ENCODE data around the gene ASCC2. TPM values are rescaled to one million over a fixed set of nuclear protein-coding genes. Genes with fewer than 3 reads are reported as not detected.
"Not testable (repeated sequence)": the region's sequence is repeated elsewhere in the genome, so short reads cannot be mapped to it uniquely, and the experiment has no call there.

The ASCC2 gene
- total RNA-seq, 1 experiment from 2014 or later, result 15.4 TPM

DNA sequence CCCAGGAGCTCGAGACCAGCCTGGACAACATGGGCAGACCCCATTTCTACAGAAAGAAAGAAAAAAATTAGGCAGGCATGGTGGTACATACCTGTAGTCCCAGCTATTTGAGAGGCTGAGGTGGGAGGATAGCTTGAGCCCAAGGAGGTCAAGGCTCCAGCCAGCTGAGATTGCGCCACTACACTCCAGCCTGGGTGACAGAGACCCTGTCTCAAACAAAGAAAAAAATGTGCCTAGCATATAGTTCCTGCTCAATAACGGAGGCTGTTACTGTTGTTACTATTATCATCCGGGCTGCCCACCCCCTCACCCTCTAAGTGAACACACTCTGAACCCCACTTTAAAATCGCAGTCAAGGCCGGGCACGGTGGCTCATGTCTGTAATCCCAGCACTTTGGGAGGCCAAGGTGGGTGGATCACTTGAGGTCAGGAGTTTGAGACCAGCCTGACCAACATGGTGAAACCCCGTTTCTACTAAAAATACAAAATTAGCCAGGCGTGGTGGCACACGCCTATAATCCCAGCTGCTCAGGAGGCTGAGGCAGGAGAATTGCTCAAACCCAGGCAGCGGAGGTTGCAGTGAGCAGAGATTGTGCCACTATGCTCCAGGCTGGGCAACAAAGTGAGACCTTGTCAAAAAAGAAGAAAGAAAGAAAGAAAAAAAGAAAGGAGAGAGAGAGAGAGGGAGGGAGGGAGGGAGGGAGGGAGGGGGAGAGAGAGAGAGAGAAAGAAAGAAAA, 83.2 kb downstream of the ASCC2 start:
- not testable (repeated sequence) for DNase-seq (ENCODE audit: low spot score)

GRCh38 chr22:29753808-29754657, 84.0 kb downstream of the ASCC2 start:
- no peak for DNase-seq (ENCODE audit: low spot score)

DNA sequence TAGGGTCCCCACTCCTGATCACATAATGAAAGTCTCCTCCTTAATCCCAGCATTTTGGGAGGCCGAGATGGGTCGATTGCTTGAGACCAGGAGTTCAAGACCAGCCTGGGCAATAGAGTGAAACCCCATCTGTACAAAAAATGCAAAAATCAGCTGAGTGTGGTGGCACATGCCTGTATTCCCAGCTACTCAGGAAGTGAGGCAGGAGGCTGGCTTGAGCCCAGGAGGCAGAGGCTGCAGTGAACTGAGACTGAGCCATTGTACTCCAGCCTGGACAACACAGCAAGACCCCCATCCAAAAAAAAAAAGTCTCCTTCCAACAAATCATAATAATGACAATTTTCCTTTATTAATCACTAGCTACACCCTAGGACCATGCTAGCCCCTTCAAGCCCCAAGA, 86.4 kb downstream of the ASCC2 start:
- no peak for DNase-seq (ENCODE audit: low spot score)

DNA sequence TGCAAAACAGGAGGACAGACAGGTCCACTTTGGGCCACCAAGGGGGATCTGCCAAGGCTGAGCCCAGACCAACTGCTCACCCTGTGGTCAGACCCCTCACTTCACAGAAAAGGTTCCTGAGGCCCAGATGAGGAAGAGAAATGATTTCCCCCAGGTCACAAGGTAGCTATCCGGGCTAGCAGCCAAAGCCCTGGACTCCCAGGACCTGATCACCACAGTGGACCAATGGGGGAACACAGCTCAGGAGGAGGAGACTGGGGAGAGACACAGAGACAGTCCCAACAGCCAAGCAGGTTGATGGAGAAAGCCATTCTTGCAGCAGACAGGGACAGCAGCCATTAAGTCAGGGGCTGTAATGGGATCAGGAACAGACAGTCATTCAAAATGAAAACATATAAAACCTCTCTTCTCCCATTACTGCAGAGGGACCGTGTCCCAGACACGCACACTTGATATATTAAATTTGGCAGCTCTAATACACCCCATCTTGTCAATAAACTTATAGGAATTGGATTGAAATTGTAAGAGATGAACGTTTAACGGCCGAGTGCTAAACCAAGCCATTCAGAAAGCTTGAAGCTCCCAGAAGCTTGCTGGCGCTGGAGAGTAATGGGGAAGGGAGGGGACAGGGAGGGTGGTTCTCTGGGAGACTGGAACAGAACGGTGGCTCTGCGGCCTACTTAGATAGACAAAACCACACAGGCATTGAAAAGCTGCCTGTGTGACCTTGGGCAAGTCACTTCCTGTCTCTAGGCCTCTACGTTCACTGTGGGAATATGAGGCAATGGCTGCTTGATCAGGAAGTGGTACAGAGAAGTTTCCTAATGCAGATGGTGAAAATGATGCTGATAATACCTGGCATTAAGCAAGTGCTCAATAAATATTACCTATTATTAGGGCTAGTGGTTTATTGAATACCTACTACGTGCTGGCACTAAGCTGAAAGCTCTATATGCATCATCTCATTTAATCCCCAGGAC, 87.2 kb downstream of the ASCC2 start:
- no peak for DNase-seq (ENCODE audit: low spot score)

GRCh38 chr22:29750029-29750428, 88.0 kb downstream of the ASCC2 start:
- no peak for DNase-seq (ENCODE audit: low spot score)

GRCh38 chr22:29748248-29748893, 89.7 kb downstream of the ASCC2 start:
- DNase-seq (ENCODE audit: low spot score), result no peak

DNA sequence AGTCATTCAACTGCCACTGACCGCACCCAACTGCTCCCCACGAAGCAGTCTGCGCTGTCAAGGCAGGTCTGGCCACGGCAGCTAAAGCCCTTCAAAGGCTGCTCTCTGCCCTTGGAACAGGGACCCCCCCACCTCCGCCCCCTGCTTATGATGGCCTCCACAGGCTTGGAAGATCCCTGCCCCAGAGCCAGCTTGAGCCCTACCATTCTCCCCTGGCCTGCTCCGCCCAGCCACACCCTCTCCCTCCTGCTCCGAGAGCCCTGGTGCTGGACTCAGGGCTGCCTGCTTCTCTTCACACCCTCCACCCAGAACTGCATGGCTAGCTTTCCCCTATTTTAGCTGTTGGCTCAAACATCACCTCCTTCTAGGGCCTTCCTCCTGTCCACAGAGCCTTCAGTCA, 90.2 kb downstream of the ASCC2 start:
- no peak for DNase-seq (ENCODE audit: low spot score)

- DNase-seq (ENCODE audit: low spot score), result no peak
These were observed 93.2 kb downstream of the ASCC2 start for GRCh38 chr22:29744902-29745301.

DNA sequence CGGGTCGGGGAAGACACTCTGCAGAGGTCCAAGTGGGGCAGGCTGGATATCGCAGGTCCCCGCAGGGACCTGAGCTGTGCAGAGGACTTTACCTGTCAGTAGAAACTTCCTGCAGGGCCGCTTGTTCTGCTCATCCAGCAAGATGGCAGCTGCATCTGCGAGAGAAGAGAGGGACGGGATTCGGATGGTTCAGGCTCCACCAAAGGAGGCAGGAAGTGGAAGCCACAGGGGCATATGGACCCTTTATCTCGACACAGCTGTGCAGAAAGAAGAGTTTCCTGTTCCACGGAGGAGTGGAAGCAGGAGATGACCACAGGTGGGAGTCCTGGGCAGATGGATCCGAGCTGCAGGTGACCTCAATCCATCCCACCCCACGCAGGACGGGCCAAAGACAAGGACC, 95.7 kb downstream of the ASCC2 start:
- DNase-seq (ENCODE audit: low spot score), result no peak

DNA sequence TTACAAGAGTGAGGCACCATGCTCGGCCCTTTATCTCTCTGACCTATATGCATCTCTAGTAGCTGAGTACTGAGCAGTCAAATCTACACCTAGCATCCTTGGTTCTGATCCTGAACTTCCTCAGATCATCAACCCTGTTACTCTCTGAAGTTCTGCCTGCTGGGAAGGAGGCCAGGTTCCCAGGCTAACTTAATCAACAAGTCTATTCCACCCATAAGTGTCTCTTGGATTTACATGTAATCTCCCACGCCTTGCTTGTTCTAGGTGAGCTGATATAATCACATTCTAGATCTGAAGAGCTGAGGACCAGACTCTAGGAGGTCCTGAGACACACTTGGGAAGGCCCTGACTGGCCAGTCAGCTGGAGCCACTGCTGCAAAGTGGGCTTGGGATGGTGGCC, 96.1 kb downstream of the ASCC2 start:
- DNase-seq (ENCODE audit: low spot score), result no peak

DNA sequence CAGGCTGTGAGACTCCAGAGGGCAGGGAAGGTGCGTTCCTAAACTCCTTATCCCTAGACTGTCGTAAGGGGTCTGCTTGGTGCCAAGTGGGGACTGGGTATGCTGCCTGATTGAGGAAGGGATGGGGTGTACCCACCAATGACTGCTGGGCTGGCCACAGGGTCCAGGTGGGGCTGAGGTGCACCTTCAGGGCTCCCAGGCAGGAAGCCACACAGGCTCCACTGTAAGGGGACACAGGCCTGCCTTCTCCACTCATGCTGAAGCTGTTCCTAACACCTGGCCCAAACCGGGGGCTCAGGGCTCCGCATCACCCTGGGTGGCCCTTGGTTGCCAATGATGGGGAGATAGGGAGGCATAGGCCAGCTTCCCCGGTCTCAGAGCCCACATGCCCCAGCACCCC, 97.9 kb downstream of the ASCC2 start:
- DNase-seq (ENCODE audit: low spot score), result no peak

DNA sequence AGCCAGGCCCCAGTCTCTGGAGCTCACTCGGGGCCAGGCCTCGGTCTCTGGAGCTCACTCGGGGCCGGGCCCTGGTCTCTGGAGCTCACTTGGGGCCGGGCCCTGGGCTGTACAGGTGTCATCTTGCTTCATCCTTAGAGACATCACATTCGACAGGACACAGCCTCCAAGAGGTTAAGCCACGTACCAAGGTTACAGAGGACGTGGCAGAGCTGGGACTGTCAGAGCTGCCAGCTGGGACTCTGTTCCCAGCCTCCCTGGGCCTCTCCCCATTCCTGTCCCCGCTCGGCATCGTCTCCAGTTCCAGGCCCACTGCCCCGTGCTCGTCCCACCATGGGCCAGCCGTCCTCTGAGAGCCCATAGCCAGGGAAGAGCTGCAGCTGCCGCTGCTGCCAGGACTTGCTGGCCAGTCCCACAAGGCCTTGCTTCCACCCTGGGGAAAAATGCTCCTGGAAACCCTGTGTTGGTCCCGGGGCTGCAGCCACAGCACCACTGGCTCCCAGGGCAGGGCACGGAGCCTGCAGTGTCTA, 98.7 kb downstream of the ASCC2 start:
- no peak for DNase-seq (ENCODE audit: low spot score)

Other genes starting within 250 kb of the ASCC2 start
- 3.7 and 5.3 TPM in 2 replicates for gene NF2, start 234.6 kb downstream of the ASCC2 start, total RNA-seq (2014; rRNA removed; shearing (Covaris generic))
- 0.19 TPM in 2 replicates for gene CABP7, start 118.3 kb downstream of the ASCC2 start, total RNA-seq (2014; rRNA removed; shearing (Covaris generic))
- 12.0 and 22.0 TPM in 2 replicates for gene ZMAT5, start 71.3 kb downstream of the ASCC2 start, total RNA-seq (2014; rRNA removed; shearing (Covaris generic))
- 63.4 and 63.8 TPM in 2 replicates for gene UQCR10, start 70.9 kb downstream of the ASCC2 start, total RNA-seq (2014; rRNA removed; shearing (Covaris generic))
- 8.1 and 9.4 TPM in 2 replicates for gene MTMR3, start 44.9 kb upstream of the ASCC2 start, total RNA-seq (2014; rRNA removed; shearing (Covaris generic))
- gene HORMAD2, start 242.2 kb upstream of the ASCC2 start, total RNA-seq (2014; rRNA removed; shearing (Covaris generic)), result not detected in 2 replicates

All from A172 (cell line).